Hepatocyte (in vitro differentiated cells): ENCODE measurements around the gene RIMBP2.

ENCODE experiments used
- CTCF ChIP-seq: fragments of 200-600 bp; sonication (generic); IDR thresholded peaks from 2 replicates; pipeline ENCODE4 v1.5.1; 2016; ENCODE audit warnings: antibody characterized with exemption, mild to moderate bottlenecking; ENCODE audit not compliant: poor library complexity
- EZH2phosphoT487 ChIP-seq: fragments of 200-600 bp; sonication (generic); IDR thresholded peaks from one replicate; pipeline ENCODE4 v1.6.1; 2018; ENCODE audit warnings: antibody characterized with exemption, mild to moderate bottlenecking, low read depth, moderate library complexity; ENCODE audit not compliant: unreplicated experiment, severe bottlenecking

DNA sequence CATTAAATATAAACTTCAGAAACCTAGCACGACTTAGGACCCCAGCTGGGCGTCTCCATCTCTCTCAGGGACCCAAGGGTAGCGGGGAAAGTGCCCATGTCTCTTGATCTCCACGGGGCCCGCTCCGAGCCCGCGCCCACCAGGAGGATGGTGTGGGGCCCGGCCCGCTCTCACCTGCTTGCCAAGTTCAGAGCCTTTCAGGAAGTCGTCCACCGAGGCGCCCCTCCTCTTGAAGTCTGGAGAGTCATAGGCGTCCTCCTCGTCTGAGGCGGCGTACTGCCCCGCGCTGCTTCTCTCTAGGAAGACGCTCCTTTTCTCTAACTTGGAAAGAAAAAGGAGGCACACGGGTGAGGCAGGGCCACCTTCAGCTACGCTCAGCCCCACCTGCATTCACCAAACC, 281.5 kb downstream of the RIMBP2 start:
- TF ChIP-seq CTCF = no peak
- TF ChIP-seq EZH2phosphoT487 = no peak
